Measurements from ENCODE around the gene IQCE.

DNA sequence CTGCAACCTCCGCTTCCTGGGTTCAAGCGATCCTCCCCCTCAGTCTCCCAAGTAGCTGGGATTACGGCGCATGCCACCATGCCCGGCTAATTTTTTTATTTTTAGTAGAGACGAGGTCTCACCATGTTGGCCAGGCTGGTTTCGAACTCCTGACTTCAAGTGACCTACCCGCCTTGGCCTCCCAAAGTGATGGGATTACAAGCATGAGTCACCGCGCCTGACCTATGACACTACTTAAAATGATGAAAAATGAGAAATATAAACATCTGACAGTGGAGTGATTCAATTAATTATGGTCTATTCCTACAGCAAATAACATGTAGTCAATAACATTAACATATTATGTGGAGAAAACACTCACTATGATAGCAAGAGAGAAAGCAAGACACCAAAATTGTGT lies 5.7 kb upstream of the IQCE start:
- TF ChIP-seq EP300 (IDR thresholded peaks at IDR 0.05; ENCODE audit: low read depth) = no peak
- no peak for TF ChIP-seq CTCF (IDR thresholded peaks at IDR 0.05)
- no peak for TF ChIP-seq POLR2AphosphoS5 (IDR thresholded peaks at IDR 0.05)
- TF ChIP-seq POLR2A (IDR thresholded peaks at IDR 0.05) = no peak
